Fibroblast of skin of abdomen (primary cell): ENCODE data around the gene MKI67.

Source experiments
- DNase-seq: peaks from one replicate; pipeline ENCODE4 v3.0.0-alpha.2; 2013

MKI67 gene

DNA sequence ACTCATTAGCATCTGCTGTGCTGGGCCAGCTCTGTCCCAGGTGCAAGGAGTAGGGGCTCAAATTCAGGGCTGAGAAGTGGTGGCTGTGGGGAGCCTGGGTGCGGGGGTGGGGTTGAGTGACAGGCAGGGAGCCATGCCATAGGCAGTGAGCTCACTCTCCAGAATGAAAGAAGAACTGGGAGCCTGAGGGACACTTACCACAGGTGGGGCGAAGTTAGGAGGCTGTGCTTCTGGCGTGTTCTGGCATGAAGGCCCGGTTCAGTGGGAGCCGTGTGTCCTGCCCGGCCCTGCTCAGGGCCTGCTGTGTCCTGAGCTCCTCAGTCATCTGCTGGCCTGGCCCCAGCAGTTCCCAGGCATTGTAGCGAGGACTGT, 62.5 kb downstream of the MKI67 start:
- no peak for DNase-seq

DNA sequence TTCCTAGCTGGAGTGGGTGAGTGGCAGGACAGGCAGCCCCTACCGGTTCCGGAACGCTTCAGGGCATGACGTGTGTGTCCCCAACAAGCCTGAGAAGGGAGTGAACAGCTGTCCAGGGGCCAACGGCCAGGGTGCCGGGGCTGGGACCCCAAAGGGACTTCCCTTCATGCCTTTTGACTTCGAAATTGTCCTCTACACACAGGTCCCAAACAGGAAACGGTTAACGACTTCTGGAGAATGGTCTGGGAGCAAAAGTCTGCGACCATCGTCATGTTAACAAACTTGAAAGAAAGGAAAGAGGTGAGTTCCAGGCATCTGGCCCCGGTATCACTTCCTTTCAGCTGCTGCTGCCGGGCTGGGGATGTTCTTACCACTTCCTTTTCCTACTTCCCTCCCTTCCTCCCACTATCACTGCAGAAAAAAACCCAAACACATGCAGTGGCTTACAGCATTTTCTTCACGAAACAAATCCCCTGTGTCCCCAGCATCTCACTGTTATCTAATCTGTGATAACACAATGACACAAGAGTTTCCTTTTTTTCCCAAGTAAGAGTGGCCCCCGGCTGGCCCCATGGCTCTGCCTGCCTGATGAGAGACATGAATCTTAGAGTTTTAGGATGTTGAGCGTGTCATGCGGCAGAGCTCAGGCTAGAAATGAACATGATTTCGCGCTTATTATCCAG, 63.2 kb downstream of the MKI67 start:
- no peak for DNase-seq

DNA sequence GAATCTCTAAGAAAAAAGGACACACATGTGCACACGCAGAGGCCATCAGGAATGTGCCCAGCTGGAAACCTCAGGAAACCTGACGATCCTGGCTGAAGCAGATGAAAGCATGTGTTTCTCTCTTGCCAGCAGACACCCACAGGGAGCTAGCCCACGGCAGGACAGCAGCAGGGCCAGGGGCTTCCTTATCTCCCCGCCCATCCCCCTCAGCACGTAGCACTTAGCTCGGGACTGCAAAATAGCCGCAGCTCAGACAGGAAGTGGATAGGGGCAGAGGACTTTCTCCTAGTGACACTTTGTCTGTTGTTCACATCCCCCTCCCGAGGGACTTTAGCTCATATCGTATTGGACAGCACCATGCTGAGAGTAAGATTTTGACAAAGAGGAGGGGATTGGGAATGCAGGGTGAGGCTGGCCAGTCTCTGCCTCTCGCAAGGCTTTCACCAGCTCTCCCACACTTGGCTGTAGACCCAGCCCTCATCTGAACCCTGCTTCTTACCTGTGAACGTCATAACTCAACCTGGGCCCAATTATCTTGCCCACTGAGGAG, 63.8 kb downstream of the MKI67 start:
- no peak for DNase-seq

DNA sequence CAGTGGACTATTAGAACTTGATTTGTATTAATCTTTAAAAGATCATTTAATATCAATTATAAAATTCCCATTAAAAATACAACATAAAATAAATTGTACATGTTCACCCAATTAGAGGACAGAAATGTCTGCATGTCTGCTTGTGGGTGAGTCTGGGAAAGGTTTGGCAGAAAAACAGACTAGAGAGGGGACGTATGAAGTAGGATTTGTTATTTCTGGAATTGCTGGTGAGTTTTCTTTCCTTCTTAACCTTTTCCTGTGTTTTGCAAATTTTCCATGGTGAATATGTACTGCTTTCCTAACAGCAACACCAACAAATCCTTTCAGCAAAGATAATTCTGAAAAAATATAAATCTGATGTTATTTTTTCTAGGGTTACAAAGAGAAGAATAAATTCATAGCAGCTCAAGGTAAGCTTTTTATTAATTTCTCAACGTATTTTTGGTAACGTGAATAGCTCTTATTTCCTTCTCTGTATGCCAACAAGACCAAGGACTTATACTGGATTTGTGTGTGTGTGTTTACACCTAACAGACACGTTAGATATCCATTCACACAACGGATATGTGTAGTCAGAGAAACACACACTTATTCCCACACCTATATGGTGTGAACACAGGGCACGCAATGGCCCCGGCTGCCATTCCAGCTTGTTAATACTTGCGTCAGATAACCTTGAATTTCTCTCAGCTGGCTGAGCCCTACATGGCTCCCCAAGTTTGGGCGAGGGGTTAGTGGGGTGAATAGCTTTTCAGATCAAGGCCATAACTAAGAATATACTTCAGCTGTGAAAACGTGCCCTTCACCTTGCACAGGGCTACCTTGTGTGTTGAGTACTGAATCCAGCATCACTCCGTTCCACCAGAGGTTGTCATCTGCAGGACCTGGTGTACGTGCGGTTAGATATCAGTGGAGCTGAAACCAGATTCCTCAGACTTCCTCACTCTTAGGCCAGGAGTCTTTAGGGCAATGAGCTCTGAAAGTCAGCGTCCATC, 64.6 kb downstream of the MKI67 start:
- DNase-seq = no peak

DNA sequence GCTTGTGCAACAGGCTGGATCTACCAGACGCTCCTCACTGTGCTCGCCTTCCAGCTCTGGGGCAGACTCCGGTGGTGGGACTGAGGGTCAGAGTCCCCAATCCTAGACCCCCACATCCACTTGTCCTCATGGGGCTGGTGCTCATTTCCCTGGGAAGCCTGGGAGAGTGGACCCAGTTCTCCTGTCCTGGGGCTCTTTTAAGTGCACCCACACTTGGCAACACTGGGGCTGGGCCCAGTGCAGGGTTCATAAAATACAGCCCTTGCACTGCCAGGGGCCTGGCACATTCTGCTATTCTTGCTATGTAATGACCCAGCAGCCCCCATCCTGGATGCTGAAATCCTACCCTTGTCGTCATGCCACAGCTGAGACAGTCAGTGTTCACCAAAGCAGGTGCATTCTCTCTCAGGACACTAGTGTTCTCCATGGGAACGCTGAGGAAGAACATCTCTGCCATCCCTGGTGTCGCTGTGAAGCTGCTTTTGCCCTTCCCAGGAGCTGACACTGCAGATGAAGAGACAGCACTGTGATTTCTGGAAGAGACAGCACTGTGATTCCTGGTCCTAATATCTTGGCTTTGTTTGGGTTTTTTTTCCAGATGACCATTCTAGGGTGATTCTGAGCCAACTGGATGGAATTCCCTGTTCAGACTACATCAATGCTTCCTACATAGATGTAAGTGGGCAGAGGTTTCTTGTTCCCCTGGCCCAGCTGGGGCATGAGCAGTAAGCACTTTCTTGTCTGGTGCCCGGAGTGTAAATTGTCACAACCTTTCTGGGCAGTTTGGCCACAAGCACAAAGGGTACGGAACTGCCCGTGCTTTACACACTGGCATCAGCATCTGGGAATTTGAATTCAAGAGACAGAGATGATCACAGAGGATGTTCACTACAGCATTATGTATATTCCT, 65.6 kb downstream of the MKI67 start:
- DNase-seq = no peak

DNA sequence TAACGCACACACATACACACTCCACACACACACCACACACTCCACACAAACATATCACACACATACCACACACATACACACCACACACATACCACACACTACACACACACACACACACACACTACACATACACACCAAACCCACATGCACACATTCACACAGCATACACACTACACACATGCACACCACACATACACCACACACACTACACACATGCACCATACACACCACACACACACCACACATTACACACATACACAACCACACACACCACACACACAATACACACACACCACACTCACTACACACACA, 66.3 kb downstream of the MKI67 start:
- no peak for DNase-seq

DNA sequence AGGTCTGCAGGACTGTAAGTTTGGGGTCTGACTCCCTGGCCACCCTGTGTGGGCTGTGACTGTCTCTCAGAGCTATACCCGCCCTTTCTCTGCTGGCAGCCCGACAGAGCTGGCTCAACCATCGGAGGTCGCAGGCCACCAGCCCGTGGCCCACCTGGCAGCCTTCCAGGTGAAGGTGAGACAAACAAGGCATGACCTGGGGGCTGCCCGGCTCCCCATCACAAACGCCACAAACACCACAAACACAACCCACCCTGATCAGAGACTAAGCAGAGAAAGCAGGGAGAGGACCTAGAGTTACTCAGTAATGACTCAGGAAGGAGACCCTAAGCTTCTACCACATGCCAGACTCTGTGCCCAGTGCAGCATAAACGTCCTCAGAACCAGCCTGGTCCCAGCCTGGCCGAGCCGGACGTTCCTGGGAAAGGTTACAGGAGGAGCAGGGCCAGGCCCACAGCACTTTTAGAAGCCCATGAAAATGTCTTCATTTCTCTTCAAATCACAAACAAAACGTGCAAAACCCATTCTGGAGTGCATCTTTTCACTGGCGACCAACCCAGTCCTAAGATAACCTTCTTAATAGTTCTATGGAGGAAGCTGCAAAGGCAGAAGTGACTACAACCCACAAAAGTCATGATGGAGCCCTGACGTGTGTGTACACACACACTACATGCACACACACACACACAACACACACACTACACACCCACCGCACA, 66.8 kb downstream of the MKI67 start:
- no peak for DNase-seq

DNA sequence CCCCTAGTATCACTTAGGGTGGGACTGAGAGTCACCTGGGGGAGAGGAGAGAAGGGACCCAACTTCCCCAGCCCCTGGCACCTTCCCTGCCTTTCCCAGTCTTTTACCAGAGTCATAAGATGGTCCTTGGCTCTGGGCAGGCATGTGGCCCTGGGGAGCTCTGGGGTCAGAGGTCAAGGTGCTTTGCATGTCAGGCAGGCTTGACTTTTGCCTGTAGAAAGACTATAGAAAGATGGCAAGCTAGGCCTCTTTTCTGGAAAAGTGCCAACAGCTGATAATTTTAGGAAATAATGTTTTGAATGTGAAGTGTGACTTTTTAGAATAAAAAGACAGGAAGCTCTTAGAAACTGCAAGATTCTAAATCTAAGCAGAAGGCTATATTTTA, 67.5 kb downstream of the MKI67 start:
- DNase-seq = no peak

DNA sequence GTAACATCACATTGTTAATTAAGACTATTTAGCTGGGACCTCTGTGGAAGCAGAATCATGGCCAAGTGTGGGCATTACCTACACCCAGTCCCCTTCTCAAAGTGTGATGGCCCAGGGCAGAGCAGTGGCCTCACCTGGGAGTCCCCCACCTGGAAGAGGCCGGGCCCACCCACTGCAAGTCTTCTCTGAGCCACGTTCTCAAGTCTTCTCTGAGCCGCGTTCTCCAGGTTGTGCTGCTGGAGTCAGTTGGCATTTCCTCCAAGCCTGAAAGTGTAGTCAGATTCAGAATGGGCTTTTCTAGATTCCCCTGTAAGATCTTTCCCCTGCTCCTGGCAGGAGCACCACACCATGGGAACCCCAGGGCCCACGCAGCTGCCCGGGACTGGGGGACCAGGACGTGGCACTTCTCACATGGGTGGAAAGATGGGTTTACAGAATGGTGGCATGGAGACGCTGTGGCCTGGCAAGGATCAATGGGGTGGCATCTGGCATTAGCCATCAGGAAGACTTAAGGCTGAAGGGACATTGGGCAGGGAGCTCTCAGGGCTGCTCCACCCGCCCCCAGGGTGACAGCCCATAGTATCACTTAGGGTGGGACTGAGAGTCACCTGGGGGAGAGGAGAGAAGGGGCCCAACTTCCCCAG, 68.0 kb downstream of the MKI67 start:
- no peak for DNase-seq

DNA sequence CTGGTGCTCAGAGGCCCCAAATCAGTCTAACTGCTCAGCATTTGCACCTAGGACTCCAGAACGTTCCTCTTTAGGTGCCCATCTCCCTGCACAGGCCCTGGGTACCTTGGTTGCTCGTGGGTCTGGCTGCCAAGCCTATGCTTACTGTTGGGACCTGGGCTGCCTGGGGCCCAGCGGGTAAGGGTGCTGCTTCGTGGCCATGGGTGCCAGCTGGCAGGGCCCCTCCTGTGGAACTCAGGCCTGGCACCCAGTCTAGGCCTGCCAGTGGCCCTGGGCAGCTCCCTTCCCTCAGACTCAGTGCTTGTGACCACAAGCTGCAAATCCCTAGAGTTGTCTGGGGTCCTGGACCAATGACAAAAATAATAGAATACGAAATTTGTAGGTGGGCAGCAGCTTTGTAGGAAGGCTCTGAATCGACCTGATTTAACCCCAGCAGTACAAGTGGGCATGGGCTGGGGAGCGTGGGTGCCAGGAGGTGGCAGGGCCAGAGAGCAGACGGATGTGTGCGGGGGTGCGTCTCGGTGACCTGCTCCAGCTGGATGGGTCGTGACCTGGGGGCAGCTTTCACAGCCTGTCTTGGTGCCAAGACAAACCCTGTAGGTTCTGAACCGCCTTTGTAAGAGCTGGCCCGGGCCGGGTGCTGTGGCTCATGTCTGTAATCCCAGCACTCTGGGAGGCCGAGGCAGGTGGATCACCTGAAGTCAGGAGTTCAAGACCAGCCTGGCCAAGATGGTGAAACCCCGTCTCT, 69.7 kb downstream of the MKI67 start:
- DNase-seq = no peak

DNA sequence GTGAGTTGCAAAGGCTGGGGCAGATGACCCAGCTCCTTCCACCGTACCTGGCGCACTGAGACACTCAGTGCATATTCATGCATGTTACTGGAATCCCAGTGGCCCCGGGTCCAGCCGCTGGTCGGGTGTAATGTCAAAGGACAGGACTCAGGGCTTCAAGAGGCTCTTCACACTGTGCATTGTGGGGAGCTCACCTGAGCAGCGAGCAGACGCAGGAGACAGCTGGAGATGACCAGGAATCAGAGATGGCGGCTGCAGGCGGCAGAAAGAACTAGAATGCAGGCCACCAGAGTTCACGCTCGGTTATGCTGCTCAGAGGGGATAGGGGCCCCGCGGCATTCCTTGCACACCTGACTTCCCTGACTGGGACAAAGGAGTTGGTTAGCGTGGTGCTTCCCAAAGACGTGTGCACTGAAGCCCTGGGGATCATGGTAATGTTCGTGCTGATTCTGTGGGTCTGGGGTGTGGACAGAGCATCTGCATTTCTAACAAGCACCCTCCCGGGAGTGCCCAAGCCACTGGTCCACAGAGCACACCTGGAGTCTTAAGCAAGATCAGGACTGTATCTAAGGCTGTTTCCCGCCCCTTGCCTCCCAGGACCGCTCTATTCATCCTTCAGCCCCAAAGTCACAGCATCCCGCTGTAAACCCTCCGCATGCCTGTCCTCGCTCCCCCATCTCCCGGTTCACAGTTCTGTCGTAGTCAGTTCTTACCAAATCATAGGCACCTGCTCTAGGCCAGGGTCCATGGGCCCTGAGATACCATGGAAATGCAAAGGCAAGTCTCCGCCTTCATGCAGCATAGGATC, 71.0 kb downstream of the MKI67 start:
- DNase-seq = no peak

DNA sequence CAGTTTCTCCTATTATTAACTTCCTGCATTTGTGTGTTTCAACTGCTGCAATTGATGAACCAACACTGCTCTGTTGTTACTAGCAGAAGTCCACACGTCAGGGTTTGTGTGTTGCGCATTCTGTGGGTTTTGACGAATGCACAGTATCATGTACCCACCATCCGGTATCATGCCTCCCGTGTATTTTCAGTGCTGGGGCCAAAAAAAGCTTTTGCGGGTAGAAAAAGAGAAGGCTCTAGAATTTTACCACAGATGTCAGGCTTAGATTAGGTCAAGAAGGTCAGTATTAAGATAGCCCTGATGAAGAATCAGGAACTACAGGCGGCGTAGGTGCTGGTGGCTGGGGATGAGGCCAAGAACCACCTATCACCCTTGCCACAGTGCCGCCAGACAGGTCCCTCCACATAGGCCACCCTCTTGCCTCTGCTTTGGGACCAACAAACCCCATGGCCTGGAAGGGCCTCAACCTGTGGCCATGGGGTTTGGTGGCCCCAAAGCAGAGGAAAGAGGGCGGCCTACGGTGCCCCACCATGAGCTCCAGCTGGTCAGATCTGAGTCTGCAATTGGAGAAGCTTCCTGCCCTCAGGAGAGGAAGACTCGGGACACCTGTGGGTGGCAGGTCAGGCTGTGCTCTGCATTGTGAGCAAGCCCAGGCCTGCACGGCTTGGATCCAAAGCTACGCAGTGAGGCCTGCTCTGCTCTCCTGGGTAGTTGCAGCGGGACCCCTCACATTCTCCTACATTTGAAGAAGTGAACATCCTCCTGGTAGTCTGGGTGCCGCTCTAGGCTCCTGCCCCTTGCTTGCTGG, 71.9 kb downstream of the MKI67 start:
- DNase-seq = no peak

DNA sequence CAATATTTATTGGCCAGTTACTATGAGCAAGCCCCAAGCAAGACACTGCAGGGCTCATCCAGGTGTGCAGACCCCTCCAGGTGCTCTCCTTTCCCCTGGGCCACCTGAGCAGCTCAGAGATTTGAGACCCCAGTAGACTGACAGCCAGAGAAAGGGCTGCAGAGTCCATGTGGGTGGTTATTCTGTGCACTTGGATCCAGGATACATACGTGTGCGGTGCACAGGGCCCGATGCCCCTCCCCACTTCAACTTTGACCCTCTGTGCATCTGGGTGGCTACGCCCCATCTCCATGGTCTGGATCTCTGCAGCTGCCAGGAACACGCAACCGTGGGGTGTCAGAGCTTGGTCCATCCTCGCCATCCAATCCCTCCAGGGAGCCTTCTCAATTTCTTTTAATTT, 72.9 kb downstream of the MKI67 start:
- no peak for DNase-seq

DNA sequence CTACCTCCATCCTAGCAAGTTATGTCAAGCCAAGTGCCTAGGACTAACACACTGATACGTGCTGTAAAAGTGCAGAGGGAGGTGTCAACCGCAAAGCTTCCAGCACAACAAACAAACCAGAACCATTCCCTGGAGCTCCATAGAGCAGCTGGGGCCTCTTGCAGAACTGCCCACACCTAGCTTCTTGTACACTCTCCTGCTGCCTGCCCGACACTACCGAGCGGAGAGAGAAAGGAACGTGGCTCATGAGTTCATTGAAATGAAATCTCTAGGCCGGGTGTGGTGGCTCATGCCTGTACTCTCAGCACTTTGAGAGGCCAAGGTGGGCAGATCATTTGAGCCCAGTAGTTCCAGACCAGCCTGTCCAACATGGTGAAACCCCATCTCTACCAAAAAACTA, 73.5 kb downstream of the MKI67 start:
- DNase-seq = no peak

DNA sequence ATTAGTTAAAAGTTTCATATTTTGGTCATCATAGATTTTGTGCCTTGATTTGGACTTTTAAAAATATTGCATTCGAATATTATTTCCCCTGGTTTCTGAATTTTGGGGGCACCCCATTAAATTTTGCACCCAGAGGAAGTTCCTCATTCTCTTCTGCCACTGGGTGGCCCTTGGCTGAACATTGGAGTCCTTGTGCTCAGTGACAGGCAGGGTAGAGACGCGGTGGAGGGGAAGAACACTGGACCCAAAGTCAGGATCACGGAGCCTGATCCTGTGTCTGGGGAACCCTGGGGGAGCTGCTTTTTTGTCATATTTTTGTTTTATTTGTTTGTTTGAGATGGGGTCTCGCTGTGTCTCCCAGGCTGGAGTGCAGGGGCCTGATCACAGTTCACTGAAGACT, 74.7 kb downstream of the MKI67 start:
- DNase-seq = no peak

DNA sequence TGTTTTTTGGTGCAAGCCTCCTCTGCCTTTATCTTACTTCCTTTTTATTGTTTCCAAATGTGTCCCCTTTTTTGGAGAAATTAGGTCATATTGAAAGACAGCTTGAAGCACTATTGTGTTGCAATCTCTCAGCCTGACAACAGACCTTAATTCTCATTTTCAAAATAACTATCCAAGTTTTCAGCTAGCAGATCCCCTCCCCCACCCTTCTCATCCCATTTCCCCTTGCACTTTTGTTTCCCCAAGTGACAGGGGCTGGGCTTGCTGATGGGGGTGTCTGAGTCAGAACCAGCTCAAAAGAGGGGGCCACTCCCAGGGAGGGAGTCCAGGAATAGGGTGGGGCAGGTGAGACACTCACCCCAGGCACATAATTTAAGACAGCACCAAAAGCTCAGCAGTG, 75.3 kb downstream of the MKI67 start:
- no peak for DNase-seq

DNA sequence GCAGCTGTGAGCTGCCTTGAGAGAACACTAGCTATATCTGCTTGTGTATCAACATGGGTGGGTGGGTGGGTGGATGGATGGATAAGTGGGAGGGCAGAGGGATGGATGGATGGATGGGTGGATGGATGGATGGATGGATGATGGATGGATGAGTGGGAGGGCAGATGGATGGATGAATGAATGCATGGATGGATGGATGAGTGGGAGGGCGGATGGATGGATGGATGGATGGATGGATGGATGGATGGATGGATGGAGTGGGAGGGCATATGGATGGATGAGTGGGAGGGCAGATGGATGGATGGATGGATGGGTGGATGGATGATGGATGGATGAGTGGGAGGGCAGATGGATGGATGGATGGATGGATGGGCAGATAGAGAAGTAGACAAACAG, 76.1 kb downstream of the MKI67 start:
- no peak for DNase-seq

DNA sequence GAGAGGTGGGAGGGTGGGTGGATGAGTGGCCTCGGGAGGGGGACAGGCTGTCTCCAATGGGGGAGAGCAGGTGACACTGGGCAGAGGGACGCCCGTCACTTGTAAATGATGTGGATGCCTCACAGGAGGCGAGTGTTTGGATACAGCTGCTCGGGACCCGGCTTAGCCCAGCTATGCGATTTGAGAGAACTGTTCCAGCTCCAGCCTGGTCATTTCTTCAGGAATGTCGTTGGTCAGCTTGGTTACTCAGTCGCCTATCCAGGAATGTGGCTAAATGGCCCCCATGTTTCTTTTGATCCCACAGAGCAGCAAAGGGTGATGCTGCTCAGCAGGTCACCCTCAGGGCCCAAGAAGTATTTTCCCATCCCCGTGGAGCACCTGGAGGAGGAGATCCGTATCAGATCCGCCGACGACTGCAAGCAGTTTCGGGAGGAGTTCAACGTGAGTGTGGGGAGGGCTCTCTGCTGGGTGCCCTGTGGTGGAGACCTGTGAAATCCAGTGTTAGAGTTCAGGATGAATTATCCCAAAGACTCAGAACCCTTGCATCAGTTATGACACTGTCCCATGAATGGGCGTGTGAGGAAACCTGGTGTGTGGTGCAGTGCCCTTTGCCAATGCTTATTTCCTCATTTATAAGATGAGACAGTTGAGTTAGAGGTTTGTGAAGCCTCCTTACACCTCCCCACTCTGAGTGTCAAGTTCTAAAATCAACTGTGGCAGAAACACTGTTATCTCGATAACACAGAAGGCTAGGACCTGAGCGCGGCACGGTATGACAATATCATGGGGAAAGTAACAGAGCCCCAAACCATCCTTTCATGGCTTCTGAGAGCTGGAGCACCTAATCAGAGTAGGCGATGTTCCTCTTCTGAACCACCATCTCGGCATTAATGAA, 76.8 kb downstream of the MKI67 start:
- no peak for DNase-seq
